HG02571 (cell line): ENCODE data around the gene A3GALT2.

ENCODE experiments used
- ATAC-seq: cut with Tn5 transposase; IDR thresholded peaks from one replicate; pipeline ENCODE4 v1.9.1; 2021; ENCODE audit warnings: mild to moderate bottlenecking, moderate library complexity; ENCODE audit not compliant: unreplicated experiment

Gene A3GALT2

GRCh38 chr1:33350611-33351280, 29.8 kb upstream of the A3GALT2 start:
- no peak for ATAC-seq

- peak; percentile 83 for ATAC-seq
These were observed 29.1 kb upstream of the A3GALT2 start for GRCh38 chr1:33349778-33350610.

GRCh38 chr1:33349081-33349759, 28.3 kb upstream of the A3GALT2 start:
- peak; percentile 28 for ATAC-seq

- ATAC-seq: no peak
These were observed 27.8 kb upstream of the A3GALT2 start for GRCh38 chr1:33348676-33349080.

- no peak for ATAC-seq
These were observed 27.3 kb upstream of the A3GALT2 start for GRCh38 chr1:33348194-33348593.

- ATAC-seq: no peak
These were observed 26.7 kb upstream of the A3GALT2 start for GRCh38 chr1:33347650-33347992.

GRCh38 chr1:33346927-33347649, 26.2 kb upstream of the A3GALT2 start:
- no peak for ATAC-seq

- no peak for ATAC-seq
These were observed 25.6 kb upstream of the A3GALT2 start for GRCh38 chr1:33346533-33346926.

- ATAC-seq: no peak
These were observed 24.1 kb upstream of the A3GALT2 start for GRCh38 chr1:33344896-33345560.

GRCh38 chr1:33343539-33343938, 22.6 kb upstream of the A3GALT2 start:
- no peak for ATAC-seq

GRCh38 chr1:33342041-33342723, 21.3 kb upstream of the A3GALT2 start:
- no peak for ATAC-seq

- ATAC-seq: no peak
These were observed 20.3 kb upstream of the A3GALT2 start for GRCh38 chr1:33341190-33341589.

GRCh38 chr1:33339413-33339812, 18.5 kb upstream of the A3GALT2 start:
- no peak for ATAC-seq

- ATAC-seq: no peak
These were observed 17.7 kb upstream of the A3GALT2 start for GRCh38 chr1:33338440-33339211.

- ATAC-seq: no peak
These were observed 17.1 kb upstream of the A3GALT2 start for GRCh38 chr1:33338048-33338439.

- no peak for ATAC-seq
These were observed 16.5 kb upstream of the A3GALT2 start for GRCh38 chr1:33337441-33337840.

GRCh38 chr1:33336580-33336979, 15.7 kb upstream of the A3GALT2 start:
- ATAC-seq: no peak

GRCh38 chr1:33335020-33335419, 14.1 kb upstream of the A3GALT2 start:
- no peak for ATAC-seq

GRCh38 chr1:33334081-33334552, 13.2 kb upstream of the A3GALT2 start:
- no peak for ATAC-seq
